Heart right ventricle (tissue), 16 donors: Measurements from ENCODE around the gene SEC14L2. TPM values are rescaled to one million over a fixed set of nuclear protein-coding genes. Genes with fewer than 3 reads are reported as not detected.
A peak's percentile ranks its signal among the peaks of the same experiment; 100 is the strongest.

Experiments used
- ATAC-seq, 8 donors: fragments of 200-7000 bp; cut with Tn5 transposase; one replicate each; pipeline ENCODE4 v1.9.1; 2020; ENCODE audit warnings: mild to moderate bottlenecking in 8 of 8, moderate library complexity in 8 of 8, moderate number of reproducible peaks in 1 of 8
- DNase-seq, 2 donors: peaks; one replicate each; pipeline ENCODE4 v3.0.0-alpha.2; 2020
- H3K27ac ChIP-seq, 10 donors: fragments of 200-600 bp; sonication (generic) in 2 of 10; one replicate each; pipeline versions ENCODE4 v1.5.0 to v1.8.0; 2020 to 2022; ENCODE audit warnings: mild to moderate bottlenecking in 3 of 10
- H3K27me3 ChIP-seq, 7 donors: fragments of 200-600 bp; one replicate each; pipeline ENCODE4 v1.8.0; 2021 to 2022; ENCODE audit warnings: mild to moderate bottlenecking in 2 of 7
- H3K36me3 ChIP-seq, 9 donors: fragments of 200-600 bp; sonication (generic) in 1 of 9; one replicate each; pipeline versions ENCODE4 v1.5.0 to v1.8.0; 2020 to 2022; ENCODE audit warnings: mild to moderate bottlenecking in 2 of 9
- H3K4me1 ChIP-seq, 9 donors: fragments of 200-600 bp; sonication (generic) in 1 of 9; one replicate each; pipeline versions ENCODE4 v1.5.0 to v1.8.0; 2020 to 2022; ENCODE audit warnings: mild to moderate bottlenecking in 4 of 9
- H3K4me3 ChIP-seq, 10 donors: fragments of 200-600 bp; sonication (generic) in 2 of 10; one replicate each; pipeline versions ENCODE4 v1.5.0 to v1.8.0; 2020 to 2022; ENCODE audit warnings: mild to moderate bottlenecking in 7 of 10, moderate library complexity in 2 of 10
- H3K9me3 ChIP-seq, 11 donors: fragments of 200-600 bp in 10 of 11; sonication (generic) in 2 of 11; one replicate each; pipeline versions ENCODE4 v1.5.0 to v1.8.0; 2013 to 2022; ENCODE audit warnings: mild to moderate bottlenecking in 2 of 11, control low read depth in 1 of 11, moderate library complexity in 1 of 11
- WGBS, 2 donors: extraction: QIAGEN DNeasy Blood & Tissue Kit; methylation state at CpG; one replicate each; pipeline ENCODE4 v1.1.7; 2013; ENCODE audit warnings: inconsistent platforms in 1 of 2; 5-methylcytosine and 5-hydroxymethylcytosine counted together
- intact Hi-C, 10 donors: fragments of 100-400 bp; cut with DNase I; formaldehyde crosslinking; loops; one replicate each; pipeline versions ENCODE4 v1.11.1 to v1.14.2; 2022
- polyA plus RNA-seq, 2 donors: library from polyadenylated mRNA; stranded (reverse); fragments of 200-250 nt; gene quantifications; one replicate each; pipeline ENCODE4 v1.2.3, GENCODE V29; 2013
- total RNA-seq, 10 donors: library from RNA; stranded (reverse); fragmentation: NEBNext Ultra II Directional in 3 of 10; extraction: Animal tissue kit (Norgen Biotek cat#: 25700) in 3 of 10; gene quantifications; one replicate each; pipeline versions ENCODE4 v1.2.1 to v1.2.4, GENCODE V29; 2021 to 2023
- TF ChIP-seq, protein P1 (sequence below), 9 donors: fragments of 200-600 bp; sonication (generic) in 2 of 9; IDR thresholded peaks; one replicate each; pipeline versions ENCODE4 v1.5.0 to v1.8.0; 2021 to 2022; ENCODE audit warnings: antibody characterized with exemption in 9 of 9, mild to moderate bottlenecking in 5 of 9, moderate library complexity in 1 of 9
- donor health status: Arrhythmogenic right ventricular cardiomyopathy.
- donor health status: ischemic (EF 13 %, LVEDD 7.1; RV severe dilation, severe dysfunction).
- donor health status: healthy with polysubstance abuse.
- donor health status: DM: no; HTN: yes; CAD: no.
- donor health status: DM: no; HTN: no; CAD: no.
- donor health status: ischemic (EF 25% LVEDD 6.9; RV normal size, moderate dysfunction).
- donor health status: ischemic (EF 25% LVEDD 5.7; RV mildly dilated, moderate dysfunction).
- donor health status: healthy.
- donor health status: DM: yes; HTN: yes; CAD: no.
- donor health status: Ischemic cardiomyopathy.
- donor health status: ischemic (EF 35%, LVEDD 5.7; RV mildly dilated, moderate dysfunction).
- donor health status: nonischemic (EF 11% LVEDD 7.7; RV severe dilation, severe dysfunction).
- donor health status: DM: yes; HTN: yes; CAD: no.
- donor health status: PGD.
- donor health status: ischemic (EF 29% LVEDD 5.4; RV normal size, mild dysfunction).
- donor health status: nonischemic (EF 23%, LVEDD 6.1; RV moderate dilation, normal function).

Gene SEC14L2
- total and polyA plus RNA-seq, 12 donors: 0.21 to 7.6 (median 0.87) TPM

DNA sequence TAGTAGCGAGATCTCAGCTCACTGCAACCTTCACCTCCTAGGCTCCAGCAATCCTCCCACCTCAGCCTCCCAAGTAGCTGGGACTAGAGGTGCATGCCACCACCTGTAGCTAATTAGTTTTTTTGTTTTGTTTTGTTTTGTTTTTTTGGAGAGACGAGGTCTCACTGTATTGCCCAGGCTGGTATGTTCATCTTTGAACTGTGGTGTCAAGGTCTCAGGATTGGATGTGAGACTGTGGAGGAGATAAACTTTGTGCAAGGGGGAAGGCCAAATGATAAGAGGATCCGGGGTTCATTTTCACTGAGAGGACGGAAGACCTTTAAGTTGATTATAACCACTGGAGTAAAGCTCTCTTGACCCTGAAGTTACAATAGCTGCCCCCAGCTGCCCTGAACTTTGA, 8.9 kb downstream of the SEC14L2 start:
- no peaks in the 10 kb centered on the region for H3K9me3 ChIP-seq
- TF ChIP-seq, protein P1, sequence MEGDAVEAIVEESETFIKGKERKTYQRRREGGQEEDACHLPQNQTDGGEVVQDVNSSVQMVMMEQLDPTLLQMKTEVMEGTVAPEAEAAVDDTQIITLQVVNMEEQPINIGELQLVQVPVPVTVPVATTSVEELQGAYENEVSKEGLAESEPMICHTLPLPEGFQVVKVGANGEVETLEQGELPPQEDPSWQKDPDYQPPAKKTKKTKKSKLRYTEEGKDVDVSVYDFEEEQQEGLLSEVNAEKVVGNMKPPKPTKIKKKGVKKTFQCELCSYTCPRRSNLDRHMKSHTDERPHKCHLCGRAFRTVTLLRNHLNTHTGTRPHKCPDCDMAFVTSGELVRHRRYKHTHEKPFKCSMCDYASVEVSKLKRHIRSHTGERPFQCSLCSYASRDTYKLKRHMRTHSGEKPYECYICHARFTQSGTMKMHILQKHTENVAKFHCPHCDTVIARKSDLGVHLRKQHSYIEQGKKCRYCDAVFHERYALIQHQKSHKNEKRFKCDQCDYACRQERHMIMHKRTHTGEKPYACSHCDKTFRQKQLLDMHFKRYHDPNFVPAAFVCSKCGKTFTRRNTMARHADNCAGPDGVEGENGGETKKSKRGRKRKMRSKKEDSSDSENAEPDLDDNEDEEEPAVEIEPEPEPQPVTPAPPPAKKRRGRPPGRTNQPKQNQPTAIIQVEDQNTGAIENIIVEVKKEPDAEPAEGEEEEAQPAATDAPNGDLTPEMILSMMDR (IDR thresholded peaks at IDR 0.05): no peak
- no peaks in the 10 kb centered on the region for H3K27me3 ChIP-seq
- no peak overlapping the region for H3K4me3 ChIP-seq
- intact Hi-C loops: no loop called here
- H3K36me3 ChIP-seq: peaks cover 0 to 42% (median 0%) of the 10 kb centered on the region in 9 donors
- no peak overlapping the region for H3K27ac ChIP-seq
- WGBS, 2 donors: 55 to 61% methylated on average over 4 of the region's 4 CpGs
- H3K4me1 ChIP-seq: peaks cover 0 to 4% (median 0%) of the 10 kb centered on the region in 9 donors
- ATAC-seq (no peak), DNase-seq (no peak)

GRCh38 chr22:30406400-30406799, 9.6 kb downstream of the SEC14L2 start:
- no peaks in the 10 kb centered on the region for H3K27me3 ChIP-seq
- H3K36me3 ChIP-seq: peaks cover 0 to 48% (median 0%) of the 10 kb centered on the region in 9 donors
- no peaks in the 10 kb centered on the region for H3K9me3 ChIP-seq
- intact Hi-C loops: no loop called here
- peaks cover 0 to 4% (median 0%) of the 10 kb centered on the region in 9 donors for H3K4me1 ChIP-seq
- 72 to 92% methylated on average over 6 of the region's 6 CpGs for WGBS, 2 donors
- no peak overlapping the region for H3K4me3 ChIP-seq
- DNase-seq: no peak
- H3K27ac ChIP-seq: no peak overlapping the region
- TF ChIP-seq, protein P1 (IDR thresholded peaks at IDR 0.05): no peak
- no peak for ATAC-seq

DNA sequence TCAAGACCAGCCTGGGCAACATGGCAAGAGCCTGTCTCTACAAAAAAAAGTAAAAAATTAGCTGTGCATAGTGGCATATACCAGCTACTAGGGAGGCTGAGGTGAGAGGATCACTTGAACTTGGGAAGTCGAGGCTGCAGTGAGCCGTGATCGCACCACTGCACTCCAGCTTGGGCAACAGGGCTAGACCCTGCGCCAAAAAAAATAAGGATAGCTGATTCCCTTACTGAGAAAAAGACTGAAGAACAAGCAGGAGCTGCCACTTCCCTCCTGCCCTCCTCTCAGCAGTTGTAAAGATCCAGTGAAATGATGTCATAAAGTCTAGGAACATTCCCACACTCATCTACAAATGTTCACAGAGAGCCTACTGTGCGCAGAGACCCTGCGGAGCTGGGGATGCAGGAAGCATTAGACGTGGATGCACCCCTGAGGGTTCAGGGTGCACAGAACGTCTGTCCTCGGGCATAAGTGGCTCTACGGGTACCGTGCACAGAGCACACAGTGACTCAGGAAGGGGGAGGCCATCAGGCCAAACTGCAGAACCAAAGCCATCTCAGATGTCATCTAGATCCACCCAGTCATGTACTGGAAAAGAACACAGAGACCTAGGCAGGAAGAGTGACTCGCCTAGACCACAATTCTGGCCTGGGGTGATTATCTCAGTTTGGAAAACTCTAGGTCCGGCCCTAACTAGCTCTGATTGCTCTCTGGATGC, 11.7 kb downstream of the SEC14L2 start:
- Histone ChIP-seq H3K4me3 (no peak overlapping the region), H3K27me3 (no peaks in the 10 kb centered on the region), H3K9me3 (no peaks in the 10 kb centered on the region), H3K4me1 (no peaks in the 10 kb centered on the region), H3K36me3 (peaks cover 0 to 59% (median 0%) of the 10 kb centered on the region in 9 donors), H3K27ac (no peak overlapping the region)
- ATAC-seq (peak in 3 of 8 donors; percentile 16 to 57 (median 43)), DNase-seq (no peak)
- TF ChIP-seq, protein P1 (IDR thresholded peaks at IDR 0.05): no peak
- intact Hi-C loops: no loop called here
- WGBS, 2 donors: 81 to 85% methylated on average over 13 of the region's 13 CpGs

- intact Hi-C loops: no loop called here
- Histone ChIP-seq H3K4me1 (no peaks in the 10 kb centered on the region), H3K27me3 (no peaks in the 10 kb centered on the region), H3K9me3 (no peaks in the 10 kb centered on the region), H3K27ac (no peak overlapping the region), H3K36me3 (peaks cover 0 to 84% (median 12%) of the 10 kb centered on the region in 9 donors), H3K4me3 (no peak overlapping the region)
- TF ChIP-seq, protein P1 (IDR thresholded peaks at IDR 0.05): no peak
- WGBS, 2 donors: 85 to 87% methylated on average over 3 of the region's 3 CpGs
- DNase-seq (no peak), ATAC-seq (no peak)
Observed at GRCh38 chr22:30411780-30412179, 15.0 kb downstream of the SEC14L2 start.
